ENCODE measurements around the gene TMEM182.

DNA sequence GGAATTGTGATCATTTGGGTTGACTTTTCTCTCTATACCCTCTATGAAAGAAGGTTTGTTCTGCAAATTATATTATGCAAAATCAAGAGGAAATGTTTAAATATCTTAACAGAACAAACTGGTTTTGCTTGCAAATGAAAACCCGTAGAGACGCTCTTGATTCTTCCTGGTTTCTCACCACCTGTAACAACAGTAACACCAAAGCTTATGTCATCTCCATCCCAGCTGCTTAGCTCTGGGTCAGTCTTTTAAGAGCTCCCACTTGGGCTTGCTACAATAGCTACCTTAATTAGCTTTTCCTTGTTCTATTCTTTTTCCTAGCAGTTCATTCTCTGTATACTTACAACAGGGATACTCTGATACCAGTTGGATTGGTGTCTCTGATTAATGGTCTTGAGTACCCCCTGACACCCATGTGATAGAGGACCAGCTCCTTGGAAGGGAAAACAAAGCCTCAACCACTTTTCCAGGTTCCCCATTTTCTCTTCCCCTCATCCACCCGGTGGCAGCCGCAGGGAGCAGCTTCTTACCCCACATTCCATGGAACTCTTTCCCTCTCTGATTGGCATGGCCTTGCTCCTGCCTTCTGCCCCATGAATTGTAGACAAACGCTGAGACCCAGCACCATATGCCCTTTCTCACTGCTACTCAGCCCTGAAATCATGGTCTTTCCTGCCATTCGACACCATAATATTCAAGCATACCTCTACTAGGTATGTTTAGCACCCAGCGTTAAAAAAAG is 27.7 kb downstream of the TMEM182 start:
- TF ChIP-seq, protein P1, sequence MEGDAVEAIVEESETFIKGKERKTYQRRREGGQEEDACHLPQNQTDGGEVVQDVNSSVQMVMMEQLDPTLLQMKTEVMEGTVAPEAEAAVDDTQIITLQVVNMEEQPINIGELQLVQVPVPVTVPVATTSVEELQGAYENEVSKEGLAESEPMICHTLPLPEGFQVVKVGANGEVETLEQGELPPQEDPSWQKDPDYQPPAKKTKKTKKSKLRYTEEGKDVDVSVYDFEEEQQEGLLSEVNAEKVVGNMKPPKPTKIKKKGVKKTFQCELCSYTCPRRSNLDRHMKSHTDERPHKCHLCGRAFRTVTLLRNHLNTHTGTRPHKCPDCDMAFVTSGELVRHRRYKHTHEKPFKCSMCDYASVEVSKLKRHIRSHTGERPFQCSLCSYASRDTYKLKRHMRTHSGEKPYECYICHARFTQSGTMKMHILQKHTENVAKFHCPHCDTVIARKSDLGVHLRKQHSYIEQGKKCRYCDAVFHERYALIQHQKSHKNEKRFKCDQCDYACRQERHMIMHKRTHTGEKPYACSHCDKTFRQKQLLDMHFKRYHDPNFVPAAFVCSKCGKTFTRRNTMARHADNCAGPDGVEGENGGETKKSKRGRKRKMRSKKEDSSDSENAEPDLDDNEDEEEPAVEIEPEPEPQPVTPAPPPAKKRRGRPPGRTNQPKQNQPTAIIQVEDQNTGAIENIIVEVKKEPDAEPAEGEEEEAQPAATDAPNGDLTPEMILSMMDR (IDR thresholded peaks at IDR 0.05; ENCODE audit: low read depth, low read length) = no peak
- no peak for TF ChIP-seq EZH2phosphoT487 (IDR thresholded peaks at IDR 0.05; ENCODE audit: low read depth)

All from OCI-LY3 (cell line).